Colonic mucosa (tissue), 4 donors: ENCODE data around the gene BPTF. TPM values are rescaled to one million over a fixed set of nuclear protein-coding genes. Genes with fewer than 3 reads are reported as not detected.
"Not testable (repeated sequence)": the region's sequence is repeated elsewhere in the genome, so short reads cannot be mapped to it uniquely, and the experiment has no call there.

ENCODE experiments used
- DNase-seq: peaks from one replicate; pipeline ENCODE4 v3.0.0-alpha.2; 2020
- H3K27ac ChIP-seq: fragments of 200-600 bp; one replicate; pipeline ENCODE4 v1.8.0; 2021
- H3K27me3 ChIP-seq: fragments of 200-600 bp; one replicate; pipeline ENCODE4 v1.8.0; 2021
- H3K36me3 ChIP-seq: fragments of 200-600 bp; one replicate; pipeline ENCODE4 v1.8.0; 2021
- H3K4me1 ChIP-seq: fragments of 200-600 bp; one replicate; pipeline ENCODE4 v1.8.0; 2021; ENCODE audit warnings: mild to moderate bottlenecking
- H3K4me3 ChIP-seq: fragments of 200-600 bp; one replicate; pipeline ENCODE4 v1.8.0; 2021
- H3K9ac ChIP-seq, 2 donors: one replicate each; pipeline ENCODE4 v1.7.0; 2013; ENCODE audit warnings: control low read depth in 2 of 2, low read depth in 2 of 2, low read length in 2 of 2
- H3K9me3 ChIP-seq: fragments of 200-600 bp; one replicate; pipeline ENCODE4 v1.8.0; 2021
- intact Hi-C: fragments of 100-400 bp; cut with DNase I; formaldehyde crosslinking; loops from one replicate; pipeline ENCODE4 v1.14.1; 2022
- total RNA-seq, 2 donors: library from RNA; stranded (reverse); fragmentation: NEBNext Ultra II Directional in 1 of 2; extraction: Animal tissue kit (Norgen Biotek cat#: 25700) in 1 of 2; gene quantifications; one replicate each; pipeline ENCODE4 v1.2.1, GENCODE V29; 2021
- TF ChIP-seq, protein P1 (sequence below): fragments of 200-600 bp; IDR thresholded peaks from one replicate; pipeline ENCODE4 v1.8.0; 2022; ENCODE audit warnings: antibody characterized with exemption, mild to moderate bottlenecking
- donor health status: healthy.
- donor health status: DM: no; HTN: no; CAD: no.
- donor health status: DM: no; HTN: no; CAD: no.

The BPTF gene
- total RNA-seq, 2 donors from 2014 or later: 61.3 to 77.9 TPM

DNA sequence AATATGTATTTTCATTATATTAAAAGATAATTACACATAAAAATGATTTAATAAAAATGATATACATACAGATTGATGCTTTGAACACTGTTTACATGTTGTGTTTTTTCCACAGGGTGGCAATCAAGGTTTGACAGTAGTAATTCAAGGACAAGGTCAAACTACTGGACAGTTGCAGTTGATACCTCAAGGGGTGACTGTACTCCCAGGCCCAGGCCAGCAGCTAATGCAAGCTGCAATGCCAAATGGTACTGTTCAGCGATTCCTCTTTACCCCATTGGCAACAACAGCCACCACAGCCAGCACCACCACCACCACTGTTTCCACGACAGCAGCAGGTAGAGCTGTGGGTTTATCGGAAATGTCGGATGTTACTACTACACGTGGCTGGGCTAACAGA lies 118.7 kb downstream of the BPTF start:
- H3K4me1 ChIP-seq: no peaks in the 10 kb centered on the region
- no peaks in the 10 kb centered on the region for H3K27me3 ChIP-seq
- no peak for DNase-seq
- intact Hi-C loops: no loop called here
- no peak overlapping the region for H3K4me3 ChIP-seq
- H3K36me3 ChIP-seq: peaks cover 27% of the 10 kb centered on the region
- H3K9ac ChIP-seq: no peak overlapping the region
- H3K27ac ChIP-seq: no peak overlapping the region
- TF ChIP-seq, protein P1, sequence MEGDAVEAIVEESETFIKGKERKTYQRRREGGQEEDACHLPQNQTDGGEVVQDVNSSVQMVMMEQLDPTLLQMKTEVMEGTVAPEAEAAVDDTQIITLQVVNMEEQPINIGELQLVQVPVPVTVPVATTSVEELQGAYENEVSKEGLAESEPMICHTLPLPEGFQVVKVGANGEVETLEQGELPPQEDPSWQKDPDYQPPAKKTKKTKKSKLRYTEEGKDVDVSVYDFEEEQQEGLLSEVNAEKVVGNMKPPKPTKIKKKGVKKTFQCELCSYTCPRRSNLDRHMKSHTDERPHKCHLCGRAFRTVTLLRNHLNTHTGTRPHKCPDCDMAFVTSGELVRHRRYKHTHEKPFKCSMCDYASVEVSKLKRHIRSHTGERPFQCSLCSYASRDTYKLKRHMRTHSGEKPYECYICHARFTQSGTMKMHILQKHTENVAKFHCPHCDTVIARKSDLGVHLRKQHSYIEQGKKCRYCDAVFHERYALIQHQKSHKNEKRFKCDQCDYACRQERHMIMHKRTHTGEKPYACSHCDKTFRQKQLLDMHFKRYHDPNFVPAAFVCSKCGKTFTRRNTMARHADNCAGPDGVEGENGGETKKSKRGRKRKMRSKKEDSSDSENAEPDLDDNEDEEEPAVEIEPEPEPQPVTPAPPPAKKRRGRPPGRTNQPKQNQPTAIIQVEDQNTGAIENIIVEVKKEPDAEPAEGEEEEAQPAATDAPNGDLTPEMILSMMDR: no peak
- H3K9me3 ChIP-seq: no peaks in the 10 kb centered on the region

DNA sequence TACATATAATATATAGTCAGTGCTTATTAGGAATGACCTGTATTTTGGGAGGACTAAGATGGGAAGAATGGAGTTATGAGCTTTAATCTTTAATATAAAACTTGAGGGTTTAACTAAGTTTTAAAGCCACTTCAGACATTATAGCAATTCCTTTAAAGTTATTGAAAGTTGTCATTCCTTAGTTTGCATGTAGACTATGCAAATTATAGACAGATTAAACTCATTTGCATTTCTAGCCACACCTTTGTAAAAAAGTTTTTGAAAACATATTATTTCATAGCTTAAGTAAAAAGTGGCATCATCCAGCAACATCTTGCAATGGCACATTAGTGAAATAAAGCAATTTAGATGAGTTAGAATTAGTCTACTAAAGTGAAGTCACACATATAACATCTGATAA lies 121.2 kb downstream of the BPTF start:
- H3K4me3 ChIP-seq: no peak overlapping the region
- H3K27ac ChIP-seq: no peak overlapping the region
- H3K36me3 ChIP-seq: peaks cover 27% of the 10 kb centered on the region
- intact Hi-C loops: no loop called here
- no peak overlapping the region for H3K9ac ChIP-seq
- no peaks in the 10 kb centered on the region for H3K4me1 ChIP-seq
- DNase-seq: no peak
- H3K9me3 ChIP-seq: no peaks in the 10 kb centered on the region
- TF ChIP-seq, protein P1: no peak
- no peaks in the 10 kb centered on the region for H3K27me3 ChIP-seq

DNA sequence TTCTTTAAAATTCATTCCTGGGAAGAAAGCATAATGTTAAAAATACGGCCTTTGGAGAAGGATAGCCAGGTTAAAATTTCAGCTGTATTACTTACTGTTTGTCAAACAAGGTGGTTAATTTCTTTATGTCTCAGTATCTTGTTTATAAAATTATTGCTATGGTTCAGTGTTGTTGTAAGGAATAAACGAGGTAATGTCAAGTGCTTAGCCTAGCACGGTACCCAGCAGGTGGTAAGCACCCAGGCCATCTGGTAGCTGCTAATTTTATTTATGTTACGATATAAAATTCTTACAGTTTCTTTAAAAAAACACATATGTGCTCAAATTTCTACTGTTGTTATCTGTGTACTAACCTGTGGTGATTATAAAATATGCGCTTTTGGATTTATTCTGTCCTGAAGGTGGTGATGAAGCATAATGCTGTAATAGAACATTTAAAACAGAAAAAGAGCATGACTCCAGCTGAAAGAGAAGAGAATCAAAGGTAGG lies 122.1 kb downstream of the BPTF start:
- TF ChIP-seq, protein P1: no peak
- no peaks in the 10 kb centered on the region for H3K9me3 ChIP-seq
- no peak for DNase-seq
- H3K27ac ChIP-seq: no peak overlapping the region
- no peaks in the 10 kb centered on the region for H3K4me1 ChIP-seq
- intact Hi-C loops: no loop called here
- no peak overlapping the region for H3K9ac ChIP-seq
- H3K36me3 ChIP-seq: peaks cover 27% of the 10 kb centered on the region
- no peaks in the 10 kb centered on the region for H3K27me3 ChIP-seq
- no peak overlapping the region for H3K4me3 ChIP-seq

DNA sequence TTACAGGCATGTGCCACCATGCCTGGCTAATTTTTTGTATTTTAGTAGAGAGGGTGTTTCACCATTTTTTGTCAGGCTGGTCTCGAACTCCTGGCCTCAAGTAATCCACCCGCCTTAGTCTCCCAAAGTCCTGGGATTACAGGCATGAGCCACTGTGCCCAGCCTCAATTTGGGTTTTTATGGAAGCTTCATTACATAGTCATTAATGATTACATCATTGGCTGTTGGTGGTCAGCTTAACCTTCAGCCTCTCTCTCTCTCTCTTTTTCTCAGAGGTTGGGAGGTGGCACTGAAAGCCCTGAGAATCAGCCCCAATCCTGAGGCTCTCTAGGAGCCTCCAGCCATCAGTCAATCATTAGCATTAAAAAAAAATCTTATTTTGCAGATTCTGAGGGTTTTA lies 125.6 kb downstream of the BPTF start:
- TF ChIP-seq, protein P1: no peak
- intact Hi-C loops: no loop called here
- Histone ChIP-seq H3K9me3 (no peaks in the 10 kb centered on the region), H3K9ac (no peak overlapping the region), H3K4me1 (no peaks in the 10 kb centered on the region), H3K4me3 (no peak overlapping the region), H3K36me3 (peaks cover 20% of the 10 kb centered on the region), H3K27ac (no peak overlapping the region), H3K27me3 (no peaks in the 10 kb centered on the region)
- DNase-seq: no peak

DNA sequence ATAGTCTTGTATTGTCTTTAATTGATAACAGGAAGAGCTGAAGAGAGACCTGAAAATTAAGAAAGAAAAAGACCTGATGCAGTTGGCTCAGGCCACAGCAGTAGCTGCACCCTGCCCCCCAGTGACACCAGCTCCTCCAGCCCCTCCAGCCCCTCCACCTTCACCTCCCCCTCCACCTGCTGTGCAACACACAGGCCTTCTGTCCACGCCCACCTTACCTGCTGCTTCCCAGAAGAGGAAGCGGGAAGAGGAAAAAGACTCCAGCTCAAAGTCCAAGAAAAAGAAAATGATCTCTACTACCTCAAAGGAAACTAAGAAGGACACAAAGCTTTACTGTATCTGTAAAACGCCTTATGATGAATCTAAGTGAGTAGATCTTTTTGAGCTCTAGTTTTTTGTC lies 134.2 kb downstream of the BPTF start:
- no peaks in the 10 kb centered on the region for H3K27me3 ChIP-seq
- H3K4me3 ChIP-seq: no peak overlapping the region
- no peaks in the 10 kb centered on the region for H3K4me1 ChIP-seq
- no peak overlapping the region for H3K9ac ChIP-seq
- intact Hi-C loops: no loop called here
- no peaks in the 10 kb centered on the region for H3K9me3 ChIP-seq
- H3K36me3 ChIP-seq: no peaks in the 10 kb centered on the region
- peak; percentile 56 for DNase-seq
- H3K27ac ChIP-seq: peak overlapping the region; percentile 26
- TF ChIP-seq, protein P1: no peak

DNA sequence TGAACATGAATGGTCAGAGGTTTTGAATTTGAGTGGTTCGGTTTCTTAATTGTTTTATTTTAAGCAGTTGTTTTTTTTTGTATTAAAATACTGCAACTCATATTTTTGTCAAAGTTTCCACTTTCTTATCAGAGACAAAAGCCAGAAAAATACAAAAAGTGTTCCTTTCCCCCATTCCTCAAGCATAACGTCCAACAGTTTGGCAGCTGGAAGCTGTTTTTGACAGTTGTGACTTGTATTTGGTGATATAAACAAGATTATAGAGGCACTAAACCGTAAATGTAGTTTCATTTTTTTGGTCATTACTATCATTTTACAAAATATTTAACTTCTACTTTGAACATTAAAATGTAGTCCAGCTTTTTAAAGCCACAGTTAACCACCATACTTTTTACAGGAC lies 135.0 kb downstream of the BPTF start:
- DNase-seq, H3K4me3 ChIP-seq, H3K36me3 ChIP-seq, H3K9ac ChIP-seq, H3K4me1 ChIP-seq, H3K27me3 ChIP-seq, H3K9me3 ChIP-seq: not testable (repeated sequence)
- peak overlapping the region; percentile 26 for H3K27ac ChIP-seq
- intact Hi-C loops: loop anchor here (10.0 kb wide), 1 partner anchor 55 kb away; no protein-coding TSS in a partner anchor

DNA sequence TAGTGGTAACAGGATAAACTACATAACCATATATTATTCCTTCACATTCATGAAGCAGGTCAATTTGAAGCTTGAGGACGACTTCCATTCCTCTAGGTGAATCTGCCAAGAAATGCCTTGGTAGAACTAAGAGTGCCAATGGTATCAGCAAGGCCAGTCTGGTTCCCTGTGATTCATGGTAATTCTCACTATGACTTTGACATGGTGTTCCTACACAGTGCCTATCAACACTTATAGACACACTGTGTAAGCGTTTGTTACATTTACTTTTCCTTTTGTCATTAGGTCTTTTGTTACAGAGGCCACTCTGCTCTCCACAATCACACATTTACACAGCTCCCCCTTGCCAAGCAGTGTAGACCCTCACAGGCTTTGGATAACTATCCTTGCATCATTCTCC lies 136.9 kb downstream of the BPTF start:
- not testable (repeated sequence) for H3K27ac ChIP-seq, H3K4me3 ChIP-seq, H3K9ac ChIP-seq, H3K36me3 ChIP-seq, DNase-seq, H3K27me3 ChIP-seq, H3K9me3 ChIP-seq, H3K4me1 ChIP-seq
- intact Hi-C loops: loop anchor here (10.0 kb wide), 1 partner anchor 53 kb away; no protein-coding TSS in a partner anchor
